ENCODE measurements around the gene GNAT2.

Gene GNAT2

GRCh38 chr1:109616391-109616790, 3.0 kb downstream of the GNAT2 start:
- H3K27me3 ChIP-seq (ENCODE audit: insufficient read depth, low read length) = no peaks in the 10 kb centered on the region
- peaks cover 32% of the 10 kb centered on the region for H3K4me1 ChIP-seq (ENCODE audit: insufficient read depth, low read length)
- H3K27ac ChIP-seq (ENCODE audit: low read depth, low read length) = no peak overlapping the region
- H3K36me3 ChIP-seq (ENCODE audit: insufficient read depth, low read length) = no peaks in the 10 kb centered on the region
- WGBS = 95% methylated on average over 3 of the region's 3 CpGs
- H3K9ac ChIP-seq (ENCODE audit: low read depth, low read length) = no peak overlapping the region
- no peak overlapping the region for H3K4me3 ChIP-seq (ENCODE audit: low read length)
- H3K9me3 ChIP-seq (ENCODE audit: insufficient read depth, low read depth, low read length) = no peaks in the 10 kb centered on the region

GRCh38 chr1:109615879-109616278, 3.5 kb downstream of the GNAT2 start:
- H3K4me3 ChIP-seq (ENCODE audit: low read length) = no peak overlapping the region
- WGBS = 88% methylated on average over 3 of the region's 3 CpGs
- H3K27me3 ChIP-seq (ENCODE audit: insufficient read depth, low read length) = no peaks in the 10 kb centered on the region
- peaks cover 32% of the 10 kb centered on the region for H3K4me1 ChIP-seq (ENCODE audit: insufficient read depth, low read length)
- H3K9ac ChIP-seq (ENCODE audit: low read depth, low read length) = no peak overlapping the region
- H3K36me3 ChIP-seq (ENCODE audit: insufficient read depth, low read length) = no peaks in the 10 kb centered on the region
- H3K9me3 ChIP-seq (ENCODE audit: insufficient read depth, low read depth, low read length) = no peaks in the 10 kb centered on the region
- H3K27ac ChIP-seq (ENCODE audit: low read depth, low read length) = no peak overlapping the region

GRCh38 chr1:109613361-109614147, 5.9 kb downstream of the GNAT2 start:
- 76% methylated on average over 7 of the region's 7 CpGs for WGBS

GRCh38 chr1:109611308-109611990, 8.0 kb downstream of the GNAT2 start:
- Histone ChIP-seq H3K36me3 (ENCODE audit: insufficient read depth, low read length) (no peaks in the 10 kb centered on the region), H3K9ac (ENCODE audit: low read depth, low read length) (no peak overlapping the region), H3K9me3 (ENCODE audit: insufficient read depth, low read depth, low read length) (no peaks in the 10 kb centered on the region), H3K4me1 (ENCODE audit: insufficient read depth, low read length) (peaks cover 17% of the 10 kb centered on the region), H3K4me3 (ENCODE audit: low read length) (no peak overlapping the region), H3K27ac (ENCODE audit: low read depth, low read length) (no peak overlapping the region), H3K27me3 (ENCODE audit: insufficient read depth, low read length) (no peaks in the 10 kb centered on the region)
- WGBS = 89% methylated on average over 13 of the region's 13 CpGs

More at GRCh38 chr1:109613361-109614147, 5.9 kb downstream of the GNAT2 start:
- Histone ChIP-seq H3K9ac (ENCODE audit: low read depth, low read length) (no peak overlapping the region), H3K4me3 (ENCODE audit: low read length) (no peak overlapping the region), H3K9me3 (ENCODE audit: insufficient read depth, low read depth, low read length) (no peaks in the 10 kb centered on the region), H3K36me3 (ENCODE audit: insufficient read depth, low read length) (no peaks in the 10 kb centered on the region), H3K27ac (ENCODE audit: low read depth, low read length) (no peak overlapping the region), H3K4me1 (ENCODE audit: insufficient read depth, low read length) (peaks cover 32% of the 10 kb centered on the region), H3K27me3 (ENCODE audit: insufficient read depth, low read length) (no peaks in the 10 kb centered on the region)

GRCh38 chr1:109610609-109611307, 8.7 kb downstream of the GNAT2 start:
- Histone ChIP-seq H3K4me1 (ENCODE audit: insufficient read depth, low read length) (peaks cover 17% of the 10 kb centered on the region), H3K4me3 (ENCODE audit: low read length) (no peak overlapping the region), H3K9ac (ENCODE audit: low read depth, low read length) (no peak overlapping the region), H3K27me3 (ENCODE audit: insufficient read depth, low read length) (no peaks in the 10 kb centered on the region), H3K9me3 (ENCODE audit: insufficient read depth, low read depth, low read length) (no peaks in the 10 kb centered on the region), H3K27ac (ENCODE audit: low read depth, low read length) (no peak overlapping the region), H3K36me3 (ENCODE audit: insufficient read depth, low read length) (no peaks in the 10 kb centered on the region)
- 82% methylated on average over 3 of the region's 3 CpGs for WGBS

GRCh38 chr1:109609881-109610280, 9.5 kb downstream of the GNAT2 start:
- Histone ChIP-seq H3K27ac (ENCODE audit: low read depth, low read length) (no peak overlapping the region), H3K36me3 (ENCODE audit: insufficient read depth, low read length) (no peaks in the 10 kb centered on the region), H3K27me3 (ENCODE audit: insufficient read depth, low read length) (no peaks in the 10 kb centered on the region), H3K4me1 (ENCODE audit: insufficient read depth, low read length) (peaks cover 17% of the 10 kb centered on the region), H3K9me3 (ENCODE audit: insufficient read depth, low read depth, low read length) (no peaks in the 10 kb centered on the region), H3K9ac (ENCODE audit: low read depth, low read length) (no peak overlapping the region), H3K4me3 (ENCODE audit: low read length) (no peak overlapping the region)
- 92% methylated on average over 3 of the region's 3 CpGs for WGBS

- Histone ChIP-seq H3K4me3 (ENCODE audit: low read length) (no peak overlapping the region), H3K9me3 (ENCODE audit: insufficient read depth, low read depth, low read length) (no peaks in the 10 kb centered on the region), H3K4me1 (ENCODE audit: insufficient read depth, low read length) (peaks cover 5% of the 10 kb centered on the region; the same call in 1 of the 2 replicates), H3K27me3 (ENCODE audit: insufficient read depth, low read length) (no peaks in the 10 kb centered on the region), H3K36me3 (ENCODE audit: insufficient read depth, low read length) (no peaks in the 10 kb centered on the region), H3K27ac (ENCODE audit: low read depth, low read length) (no peak overlapping the region), H3K9ac (ENCODE audit: low read depth, low read length) (no peak overlapping the region)
- 93% methylated on average over 1 of the region's 1 CpG for WGBS
Observed at GRCh38 chr1:109605381-109605780, 14.0 kb downstream of the GNAT2 start.

- H3K27me3 ChIP-seq (ENCODE audit: insufficient read depth, low read length) = no peaks in the 10 kb centered on the region
- no peak overlapping the region for H3K27ac ChIP-seq (ENCODE audit: low read depth, low read length)
- 98% methylated on average over 3 of the region's 3 CpGs for whole genome bisulfite sequencing
- H3K4me1 ChIP-seq (ENCODE audit: insufficient read depth, low read length) = 0 out of 2 replicates have a peak, but pooled peaks cover 3% of the 10 kb centered on the region
- H3K9me3 ChIP-seq (ENCODE audit: insufficient read depth, low read depth, low read length) = no peaks in the 10 kb centered on the region
- H3K4me3 ChIP-seq (ENCODE audit: low read length) = no peak overlapping the region
- H3K36me3 ChIP-seq (ENCODE audit: insufficient read depth, low read length) = 0 out of 2 replicates have a peak, but pooled peaks cover 3% of the 10 kb centered on the region
- no peak overlapping the region for H3K9ac ChIP-seq (ENCODE audit: low read depth, low read length)
Observed at GRCh38 chr1:109603229-109603628, 16.2 kb downstream of the GNAT2 start.

- Histone ChIP-seq H3K27me3 (ENCODE audit: insufficient read depth, low read length) (no peaks in the 10 kb centered on the region), H3K27ac (ENCODE audit: low read depth, low read length) (no peak overlapping the region), H3K9me3 (ENCODE audit: insufficient read depth, low read depth, low read length) (no peaks in the 10 kb centered on the region), H3K9ac (ENCODE audit: low read depth, low read length) (no peak overlapping the region), H3K4me1 (ENCODE audit: insufficient read depth, low read length) (0 out of 2 replicates have a peak, but pooled peaks cover 3% of the 10 kb centered on the region), H3K4me3 (ENCODE audit: low read length) (no peak overlapping the region), H3K36me3 (ENCODE audit: insufficient read depth, low read length) (peaks cover 33% of the 10 kb centered on the region)
- 91% methylated on average over 4 of the region's 5 CpGs for WGBS
Observed at GRCh38 chr1:109598655-109599054, 20.8 kb downstream of the GNAT2 start.

- WGBS = 80% methylated on average over 1 of the region's 1 CpG
- H3K9ac ChIP-seq (ENCODE audit: low read depth, low read length) = no peak overlapping the region
- peaks cover 38% of the 10 kb centered on the region for H3K36me3 ChIP-seq (ENCODE audit: insufficient read depth, low read length)
- H3K27ac ChIP-seq (ENCODE audit: low read depth, low read length) = no peak overlapping the region
- H3K4me1 ChIP-seq (ENCODE audit: insufficient read depth, low read length) = 0 out of 2 replicates have a peak, but pooled peaks cover 3% of the 10 kb centered on the region
- no peaks in the 10 kb centered on the region for H3K9me3 ChIP-seq (ENCODE audit: insufficient read depth, low read depth, low read length)
- H3K4me3 ChIP-seq (ENCODE audit: low read length) = no peak overlapping the region
- H3K27me3 ChIP-seq (ENCODE audit: insufficient read depth, low read length) = no peaks in the 10 kb centered on the region
Observed at GRCh38 chr1:109598156-109598555, 21.3 kb downstream of the GNAT2 start.

GRCh38 chr1:109595531-109595930, 23.9 kb downstream of the GNAT2 start:
- Histone ChIP-seq H3K36me3 (ENCODE audit: insufficient read depth, low read length) (peaks cover 63% of the 10 kb centered on the region), H3K4me1 (ENCODE audit: insufficient read depth, low read length) (0 out of 2 replicates have a peak, but pooled peaks cover 3% of the 10 kb centered on the region), H3K27ac (ENCODE audit: low read depth, low read length) (no peak overlapping the region), H3K4me3 (ENCODE audit: low read length) (no peak overlapping the region), H3K9ac (ENCODE audit: low read depth, low read length) (no peak overlapping the region), H3K9me3 (ENCODE audit: insufficient read depth, low read depth, low read length) (no peaks in the 10 kb centered on the region), H3K27me3 (ENCODE audit: insufficient read depth, low read length) (no peaks in the 10 kb centered on the region)
- 100% methylated on average over 2 of the region's 2 CpGs for WGBS

Data from HUES64 (cell line).